HG02610 (cell line): ENCODE results near the gene PIBF1.
"Not testable (repeated sequence)": the region's sequence is repeated elsewhere in the genome, so short reads cannot be mapped to it uniquely, and the experiment has no call there.

Experiments used
- ATAC-seq: cut with Tn5 transposase; IDR thresholded peaks from one replicate; pipeline ENCODE4 v1.9.1; 2021; ENCODE audit warnings: mild to moderate bottlenecking, moderate library complexity; ENCODE audit not compliant: unreplicated experiment

The PIBF1 gene

GRCh38 chr13:72901546-72901945, 119.6 kb downstream of the PIBF1 start:
- not testable (repeated sequence) for ATAC-seq

GRCh38 chr13:72908416-72908815, 126.5 kb downstream of the PIBF1 start:
- ATAC-seq, result no peak

GRCh38 chr13:72911981-72912380, 130.0 kb downstream of the PIBF1 start:
- no peak for ATAC-seq

- no peak for ATAC-seq
Observed at GRCh38 chr13:72920097-72920496, 138.2 kb downstream of the PIBF1 start.

GRCh38 chr13:72931311-72931710, 149.4 kb downstream of the PIBF1 start:
- no peak for ATAC-seq

- ATAC-seq, result no peak
Observed at GRCh38 chr13:72932250-72932649, 150.3 kb downstream of the PIBF1 start.

GRCh38 chr13:72946267-72946666, 164.3 kb downstream of the PIBF1 start:
- not testable (repeated sequence) for ATAC-seq

GRCh38 chr13:72952529-72953141, 170.7 kb downstream of the PIBF1 start:
- ATAC-seq, result no peak

- no peak for ATAC-seq
Observed at GRCh38 chr13:72953391-72953965, 171.5 kb downstream of the PIBF1 start.

GRCh38 chr13:72959643-72960042, 177.7 kb downstream of the PIBF1 start:
- no peak for ATAC-seq

- ATAC-seq, result no peak
Observed at GRCh38 chr13:72960114-72960513, 178.2 kb downstream of the PIBF1 start.

GRCh38 chr13:72960541-72960940, 178.6 kb downstream of the PIBF1 start:
- no peak for ATAC-seq

GRCh38 chr13:72963762-72964161, 181.8 kb downstream of the PIBF1 start:
- ATAC-seq, result peak; percentile 86

- no peak for ATAC-seq
Observed at GRCh38 chr13:72970301-72970880, 188.5 kb downstream of the PIBF1 start.

- no peak for ATAC-seq
Observed at GRCh38 chr13:72970956-72971355, 189.0 kb downstream of the PIBF1 start.

GRCh38 chr13:72973234-72973633, 191.3 kb downstream of the PIBF1 start:
- no peak for ATAC-seq

- ATAC-seq, result no peak
Observed at GRCh38 chr13:72983085-72983768, 201.3 kb downstream of the PIBF1 start.

- ATAC-seq, result no peak
Observed at GRCh38 chr13:72985610-72986009, 203.7 kb downstream of the PIBF1 start.

GRCh38 chr13:72986197-72986596, 204.3 kb downstream of the PIBF1 start:
- no peak for ATAC-seq

GRCh38 chr13:72990953-72991352, 209.0 kb downstream of the PIBF1 start:
- no peak for ATAC-seq

GRCh38 chr13:72998012-72998411, 216.1 kb downstream of the PIBF1 start:
- ATAC-seq, result no peak
